Cardiac fibroblast (primary cell): ENCODE measurements around the gene CLEC16A.

Experiments
- DNase-seq, 2 donors: peaks; one replicate each; pipeline versions ENCODE4 v3.0.0 to v3.0.0-alpha.2; 2010; ENCODE audit warnings: low read depth in 2 of 2
- H3K4me3 ChIP-seq, 2 donors: replicated peaks in 1 of 2; 1 replicate in 1 of 2; 2 replicates in 1 of 2; pipeline ENCODE4 v1.5.1; 2011; ENCODE audit warnings: low read depth in 2 of 2, low read length in 2 of 2, mild to moderate bottlenecking in 2 of 2, moderate library complexity in 1 of 2
- TF ChIP-seq, protein P1 (sequence below): IDR thresholded peaks from one replicate; pipeline ENCODE4 v1.5.1; 2011; ENCODE audit warnings: low read depth, mild to moderate bottlenecking, low read length, inconsistent platforms

CLEC16A gene, protein sequence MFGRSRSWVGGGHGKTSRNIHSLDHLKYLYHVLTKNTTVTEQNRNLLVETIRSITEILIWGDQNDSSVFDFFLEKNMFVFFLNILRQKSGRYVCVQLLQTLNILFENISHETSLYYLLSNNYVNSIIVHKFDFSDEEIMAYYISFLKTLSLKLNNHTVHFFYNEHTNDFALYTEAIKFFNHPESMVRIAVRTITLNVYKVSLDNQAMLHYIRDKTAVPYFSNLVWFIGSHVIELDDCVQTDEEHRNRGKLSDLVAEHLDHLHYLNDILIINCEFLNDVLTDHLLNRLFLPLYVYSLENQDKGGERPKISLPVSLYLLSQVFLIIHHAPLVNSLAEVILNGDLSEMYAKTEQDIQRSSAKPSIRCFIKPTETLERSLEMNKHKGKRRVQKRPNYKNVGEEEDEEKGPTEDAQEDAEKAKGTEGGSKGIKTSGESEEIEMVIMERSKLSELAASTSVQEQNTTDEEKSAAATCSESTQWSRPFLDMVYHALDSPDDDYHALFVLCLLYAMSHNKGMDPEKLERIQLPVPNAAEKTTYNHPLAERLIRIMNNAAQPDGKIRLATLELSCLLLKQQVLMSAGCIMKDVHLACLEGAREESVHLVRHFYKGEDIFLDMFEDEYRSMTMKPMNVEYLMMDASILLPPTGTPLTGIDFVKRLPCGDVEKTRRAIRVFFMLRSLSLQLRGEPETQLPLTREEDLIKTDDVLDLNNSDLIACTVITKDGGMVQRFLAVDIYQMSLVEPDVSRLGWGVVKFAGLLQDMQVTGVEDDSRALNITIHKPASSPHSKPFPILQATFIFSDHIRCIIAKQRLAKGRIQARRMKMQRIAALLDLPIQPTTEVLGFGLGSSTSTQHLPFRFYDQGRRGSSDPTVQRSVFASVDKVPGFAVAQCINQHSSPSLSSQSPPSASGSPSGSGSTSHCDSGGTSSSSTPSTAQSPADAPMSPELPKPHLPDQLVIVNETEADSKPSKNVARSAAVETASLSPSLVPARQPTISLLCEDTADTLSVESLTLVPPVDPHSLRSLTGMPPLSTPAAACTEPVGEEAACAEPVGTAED

DNA sequence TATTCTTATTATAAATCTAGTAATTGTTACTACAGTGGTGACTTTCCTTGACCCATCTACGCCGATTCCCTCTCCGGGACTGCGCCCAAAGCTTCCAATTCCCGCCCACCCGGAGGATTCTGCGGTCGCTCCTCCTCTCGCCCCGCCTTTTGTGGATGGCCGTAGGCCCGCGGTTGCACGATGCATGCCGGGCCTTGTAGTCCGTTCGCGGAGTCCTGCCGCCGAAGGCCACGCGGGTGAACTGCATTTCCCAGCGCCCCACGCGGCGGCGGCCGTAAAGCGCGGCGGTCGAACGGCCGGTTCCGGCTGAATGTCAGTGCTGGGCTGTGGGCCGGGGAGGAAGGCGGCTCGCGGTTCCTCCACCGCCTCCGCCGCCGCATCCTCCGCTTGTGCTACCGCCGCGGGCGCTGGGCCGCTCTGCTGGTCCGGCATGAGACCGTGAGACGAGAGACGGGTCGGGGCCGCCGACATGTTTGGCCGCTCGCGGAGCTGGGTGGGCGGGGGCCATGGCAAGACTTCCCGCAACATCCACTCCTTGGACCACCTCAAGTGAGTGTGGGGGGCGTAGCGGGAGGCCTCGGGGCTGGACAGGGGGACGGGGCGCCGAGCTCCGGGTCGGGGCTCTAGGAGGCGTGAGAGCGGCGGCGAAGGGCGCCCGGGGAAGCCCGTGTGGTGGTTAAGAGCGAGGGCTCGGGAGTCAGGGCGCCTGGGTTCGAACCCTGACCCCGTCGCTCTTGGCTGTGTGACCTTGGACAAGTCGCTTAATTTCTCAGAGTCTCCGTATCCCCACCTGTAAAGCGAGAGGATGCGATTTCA is at the start of gene CLEC16A:
TSS of gene CLEC16A (plus strand) at position 316 of the 816 bp plus-strand sequence. CDS start at position 470, 154 bp downstream.
- peak; percentile 97 to 98 for DNase-seq
- H3K4me3 ChIP-seq = peak within 1 kb of the TSS; percentile 90 to 94
- TF ChIP-seq, protein P1, sequence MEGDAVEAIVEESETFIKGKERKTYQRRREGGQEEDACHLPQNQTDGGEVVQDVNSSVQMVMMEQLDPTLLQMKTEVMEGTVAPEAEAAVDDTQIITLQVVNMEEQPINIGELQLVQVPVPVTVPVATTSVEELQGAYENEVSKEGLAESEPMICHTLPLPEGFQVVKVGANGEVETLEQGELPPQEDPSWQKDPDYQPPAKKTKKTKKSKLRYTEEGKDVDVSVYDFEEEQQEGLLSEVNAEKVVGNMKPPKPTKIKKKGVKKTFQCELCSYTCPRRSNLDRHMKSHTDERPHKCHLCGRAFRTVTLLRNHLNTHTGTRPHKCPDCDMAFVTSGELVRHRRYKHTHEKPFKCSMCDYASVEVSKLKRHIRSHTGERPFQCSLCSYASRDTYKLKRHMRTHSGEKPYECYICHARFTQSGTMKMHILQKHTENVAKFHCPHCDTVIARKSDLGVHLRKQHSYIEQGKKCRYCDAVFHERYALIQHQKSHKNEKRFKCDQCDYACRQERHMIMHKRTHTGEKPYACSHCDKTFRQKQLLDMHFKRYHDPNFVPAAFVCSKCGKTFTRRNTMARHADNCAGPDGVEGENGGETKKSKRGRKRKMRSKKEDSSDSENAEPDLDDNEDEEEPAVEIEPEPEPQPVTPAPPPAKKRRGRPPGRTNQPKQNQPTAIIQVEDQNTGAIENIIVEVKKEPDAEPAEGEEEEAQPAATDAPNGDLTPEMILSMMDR = no peak

DNA sequence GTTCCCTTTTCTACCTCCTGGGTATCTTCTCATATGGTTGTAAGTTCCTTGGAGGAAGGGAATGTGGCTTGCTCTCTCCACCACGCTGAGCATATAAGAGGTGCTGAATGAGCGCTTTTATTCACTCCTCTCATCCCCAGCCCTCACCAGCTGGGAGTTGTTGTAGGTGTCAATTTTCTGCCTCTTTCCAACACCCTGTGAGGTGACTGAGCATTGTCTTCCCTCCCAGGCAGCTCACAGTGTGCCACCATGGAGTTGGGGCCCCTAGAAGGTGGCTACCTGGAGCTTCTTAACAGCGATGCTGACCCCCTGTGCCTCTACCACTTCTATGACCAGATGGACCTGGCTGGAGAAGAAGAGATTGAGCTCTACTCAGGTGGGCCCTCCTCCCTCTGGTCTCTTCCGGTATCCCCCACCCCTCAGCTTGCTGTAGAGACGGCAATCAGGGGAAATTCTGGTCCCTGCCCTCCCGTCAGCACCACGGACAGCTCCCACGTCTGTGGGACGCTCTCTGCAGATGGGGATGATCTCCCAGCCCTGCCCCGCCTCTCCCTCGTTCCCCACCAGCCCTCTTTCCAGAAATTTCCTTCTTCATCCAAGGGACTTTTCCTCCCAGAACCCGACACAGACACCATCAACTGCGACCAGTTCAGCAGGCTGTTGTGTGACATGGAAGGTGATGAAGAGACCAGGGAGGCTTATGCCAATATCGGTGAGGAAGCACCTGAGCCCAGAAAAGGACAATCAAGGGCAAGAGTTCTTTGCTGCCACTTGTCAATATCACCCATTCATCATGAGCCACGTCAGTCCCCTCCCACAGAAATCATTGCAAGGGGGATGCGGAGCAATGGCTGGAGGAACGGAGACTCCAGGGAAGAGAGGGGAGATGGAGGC is 49.1 kb upstream of the CLEC16A start:
- H3K4me3 ChIP-seq = no peak overlapping the region
- peak; percentile 28 to 40 for DNase-seq
- TF ChIP-seq, protein P1 = no peak

DNA sequence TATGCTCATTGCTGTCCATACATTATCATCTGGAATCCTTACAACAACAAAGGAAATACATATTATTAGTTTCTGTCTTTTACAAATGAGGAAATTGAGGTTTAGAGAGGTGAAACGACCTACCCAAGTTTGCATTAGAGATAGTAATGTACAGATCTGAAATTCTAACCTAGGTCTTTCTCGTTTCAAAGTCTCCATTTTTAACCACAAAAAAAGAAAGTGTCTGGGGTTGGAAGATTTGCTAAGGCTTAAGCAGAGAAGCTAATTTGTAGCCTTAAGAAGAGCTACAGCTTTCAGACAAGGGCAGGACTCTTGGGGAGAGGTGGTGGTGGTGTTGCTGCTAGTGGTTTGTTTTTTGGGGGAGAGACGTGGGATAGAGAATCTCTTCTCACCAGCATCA is 48.2 kb upstream of the CLEC16A start:
- TF ChIP-seq, protein P1 = no peak
- no peak for DNase-seq
- H3K4me3 ChIP-seq = no peak overlapping the region

DNA sequence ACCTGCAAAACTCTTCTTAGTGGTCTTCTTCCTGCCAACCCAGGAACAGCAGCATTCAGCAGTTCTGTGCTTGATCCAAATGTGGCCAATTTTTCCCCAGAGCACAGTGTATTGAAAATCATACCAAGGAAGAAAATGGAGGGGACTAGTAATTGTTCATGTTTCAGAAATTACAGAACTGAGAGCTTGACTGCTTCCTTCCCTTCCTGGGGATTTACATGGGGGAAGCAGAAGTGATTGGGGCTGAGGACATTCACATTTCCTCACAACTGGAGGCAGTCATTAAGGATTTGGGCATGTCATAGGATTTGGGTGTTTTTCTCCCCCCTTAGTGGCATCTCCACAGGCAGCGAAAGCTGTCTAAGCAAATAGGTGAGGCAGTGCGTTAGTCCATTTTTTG is 47.6 kb upstream of the CLEC16A start:
- DNase-seq = no peak
- TF ChIP-seq, protein P1 = no peak

DNA sequence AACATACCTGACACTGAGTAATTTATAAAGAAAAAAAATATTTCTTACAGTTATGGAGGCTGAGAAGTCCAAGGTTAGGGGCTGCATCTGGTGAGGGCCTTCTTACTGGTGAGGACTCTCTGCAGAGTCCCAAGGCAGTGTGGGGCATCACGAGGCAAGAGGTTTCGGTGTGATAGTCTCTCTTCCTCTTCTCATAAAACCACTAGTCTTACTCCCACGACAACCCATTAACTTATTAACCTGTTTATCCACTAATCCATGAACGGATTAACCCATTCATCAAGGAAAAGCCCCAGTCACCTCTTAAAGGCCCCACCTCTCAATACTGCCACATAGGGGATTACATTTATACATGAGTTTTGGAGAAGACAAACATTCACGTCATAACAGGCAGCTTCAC is 47.2 kb upstream of the CLEC16A start:
- DNase-seq = no peak
- TF ChIP-seq, protein P1 = no peak
- H3K4me3 ChIP-seq = no peak overlapping the region

More for the DNA sequence above, 47.6 kb upstream of the CLEC16A start:
- no peak overlapping the region for H3K4me3 ChIP-seq
